GM12875 (cell line): ENCODE measurements around the gene SLC25A48.
"Not testable (repeated sequence)": the region's sequence is repeated elsewhere in the genome, so short reads cannot be mapped to it uniquely, and the experiment has no call there.

Experiments
- H3K4me3 ChIP-seq: one replicate; pipeline ENCODE4 v1.5.1; 2011; ENCODE audit warnings: low read depth, low read length, control low read depth
- CTCF ChIP-seq: IDR thresholded peaks from 2 replicates; pipeline ENCODE4 v1.5.1; 2011; ENCODE audit warnings: low read depth, mild to moderate bottlenecking, control low read depth, inconsistent platforms, low read length, moderate library complexity, borderline replicate concordance; ENCODE audit not compliant: insufficient read depth

The SLC25A48 gene

GRCh38 chr5:135857630-135858311 is 23.3 kb downstream of the SLC25A48 start:
- TF ChIP-seq CTCF, result no peak
- H3K4me3 ChIP-seq, result no peak overlapping the region

- not testable (repeated sequence) for H3K4me3 ChIP-seq
Measured at GRCh38 chr5:135859186-135859585, 24.7 kb downstream of the SLC25A48 start.

GRCh38 chr5:135859641-135860040 is 25.2 kb downstream of the SLC25A48 start:
- no peak for TF ChIP-seq CTCF
- H3K4me3 ChIP-seq, result no peak overlapping the region

- TF ChIP-seq CTCF, result no peak
Measured at GRCh38 chr5:135861641-135862040, 27.2 kb downstream of the SLC25A48 start.

GRCh38 chr5:135862086-135862485 is 27.6 kb downstream of the SLC25A48 start:
- no peak overlapping the region for H3K4me3 ChIP-seq
- TF ChIP-seq CTCF, result no peak

More at GRCh38 chr5:135861641-135862040, 27.2 kb downstream of the SLC25A48 start:
- H3K4me3 ChIP-seq, result no peak overlapping the region

- no peak overlapping the region for H3K4me3 ChIP-seq
- TF ChIP-seq CTCF, result no peak
Measured at GRCh38 chr5:135862744-135863143, 28.3 kb downstream of the SLC25A48 start.

- H3K4me3 ChIP-seq, result no peak overlapping the region
- no peak for TF ChIP-seq CTCF
Measured at GRCh38 chr5:135864503-135865435, 30.3 kb downstream of the SLC25A48 start.
